Loucy (cell line): Measurements from ENCODE around the gene MT1B.

Experiments used
- H2AFZ ChIP-seq: fragments of 200-600 bp; sonication (generic); 2 replicates; pipeline ENCODE4 v1.6.0; 2016; ENCODE audit warnings: antibody characterized with exemption, mild to moderate bottlenecking, low read length, moderate library complexity
- H3F3A ChIP-seq: fragments of 200-600 bp; 2 replicates; pipeline ENCODE4 v1.6.0; 2016; ENCODE audit warnings: antibody characterized with exemption, low read depth, mild to moderate bottlenecking
- H3K27me3 ChIP-seq: fragments of 200-600 bp; sonication (generic); 2 replicates; pipeline ENCODE4 v1.6.1; 2014; ENCODE audit warnings: low read length, mild to moderate bottlenecking; ENCODE audit not compliant: insufficient read depth, poor library complexity, severe bottlenecking
- H3K36me3 ChIP-seq: fragments of 200-600 bp; sonication (generic); 2 replicates; pipeline ENCODE4 v1.6.1; 2016; ENCODE audit warnings: low read length; ENCODE audit not compliant: insufficient read depth
- H3K4me1 ChIP-seq: fragments of 200-600 bp; sonication (generic); 2 replicates; pipeline ENCODE4 v1.5.1; 2014; ENCODE audit warnings: low read length, mild to moderate bottlenecking; ENCODE audit not compliant: insufficient read depth, poor library complexity, severe bottlenecking
- H3K4me2 ChIP-seq: fragments of 200-600 bp; sonication (generic); 2 replicates; pipeline ENCODE4 v1.6.0; 2014; ENCODE audit warnings: antibody characterized with exemption, low read length, low read depth, mild to moderate bottlenecking; ENCODE audit not compliant: poor library complexity, severe bottlenecking
- H3K4me3 ChIP-seq: fragments of 200-600 bp; sonication (generic); 2 replicates; pipeline ENCODE4 v1.5.1; 2014; ENCODE audit warnings: low read length, mild to moderate bottlenecking, mixed read lengths; ENCODE audit not compliant: poor library complexity, severe bottlenecking
- H3K79me2 ChIP-seq: fragments of 200-600 bp; sonication (generic); 2 replicates; pipeline ENCODE4 v1.6.1; 2014; ENCODE audit warnings: low read length; ENCODE audit not compliant: insufficient read depth
- H3K9ac ChIP-seq: fragments of 200-600 bp; sonication (generic); 2 replicates; pipeline ENCODE4 v1.6.0; 2014; ENCODE audit warnings: mild to moderate bottlenecking, low read depth, low read length, moderate library complexity; ENCODE audit not compliant: poor library complexity, severe bottlenecking
- H3K9me2 ChIP-seq: fragments of 200-600 bp; sonication (generic); replicated peaks from 2 replicates; pipeline ENCODE4 v1.6.1; 2016; ENCODE audit warnings: low read depth, low read length, mixed read lengths
- H3K9me3 ChIP-seq: fragments of 200-600 bp; sonication (generic); 2 replicates; pipeline ENCODE4 v1.6.1; 2014; ENCODE audit warnings: mild to moderate bottlenecking, antibody characterized with exemption, low read length, low read depth; ENCODE audit not compliant: insufficient read depth
- H4K20me1 ChIP-seq: fragments of 200-600 bp; sonication (generic); 2 replicates; pipeline ENCODE4 v1.6.0; 2014; ENCODE audit warnings: antibody characterized with exemption, low read length, mild to moderate bottlenecking; ENCODE audit not compliant: insufficient read depth, poor library complexity, severe bottlenecking
- EZH2phosphoT487 ChIP-seq: fragments of 200-600 bp; IDR thresholded peaks from 2 replicates; pipeline ENCODE4 v1.6.1; 2018; ENCODE audit warnings: antibody characterized with exemption, mild to moderate bottlenecking, moderate library complexity, borderline replicate concordance
- TF ChIP-seq, protein P1 (sequence below): fragments of 200-600 bp; sonication (generic); conservative IDR thresholded peaks from 2 replicates; pipeline ENCODE4 v1.5.1; 2014; ENCODE audit warnings: mild to moderate bottlenecking, antibody characterized with exemption, low read length

MT1B gene

DNA sequence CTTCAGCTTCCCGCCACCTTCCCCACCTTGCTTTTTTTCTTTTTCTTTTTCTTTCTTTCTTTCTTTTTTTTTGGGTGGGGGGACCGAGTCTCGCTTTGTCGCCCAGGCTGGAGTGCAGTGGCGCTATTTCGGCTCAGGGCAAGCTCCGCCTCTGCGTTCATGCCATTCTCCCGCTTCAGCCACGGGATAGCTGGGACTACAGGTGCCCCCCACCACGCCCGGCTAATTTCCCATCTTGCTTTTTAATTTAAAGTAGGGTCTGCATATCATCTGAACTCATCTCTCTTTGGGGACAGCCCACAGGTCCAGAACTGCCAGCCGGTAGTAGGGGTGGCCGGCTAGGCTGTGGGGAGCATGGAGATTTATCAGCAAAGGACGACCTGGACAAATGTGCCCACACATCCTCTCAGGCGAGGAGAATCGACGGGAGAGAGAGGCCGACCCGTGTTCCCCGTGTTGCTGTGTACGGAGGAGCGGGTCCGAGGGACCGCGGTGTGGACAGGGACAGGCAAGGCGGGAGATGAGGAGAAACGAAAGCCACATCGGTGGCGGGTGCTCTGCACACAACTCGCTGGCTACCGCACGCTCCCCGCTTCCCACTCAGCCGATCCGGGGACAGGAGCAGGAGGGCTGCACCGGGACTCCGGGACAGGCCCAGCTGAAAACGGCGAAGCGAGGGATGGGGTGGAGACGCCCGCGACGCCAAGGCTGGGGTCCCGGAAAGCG lies 16.8 kb upstream of the MT1B start:
- no peak overlapping the region for H3K9ac ChIP-seq
- no peak for TF ChIP-seq EZH2phosphoT487
- TF ChIP-seq, protein P1, sequence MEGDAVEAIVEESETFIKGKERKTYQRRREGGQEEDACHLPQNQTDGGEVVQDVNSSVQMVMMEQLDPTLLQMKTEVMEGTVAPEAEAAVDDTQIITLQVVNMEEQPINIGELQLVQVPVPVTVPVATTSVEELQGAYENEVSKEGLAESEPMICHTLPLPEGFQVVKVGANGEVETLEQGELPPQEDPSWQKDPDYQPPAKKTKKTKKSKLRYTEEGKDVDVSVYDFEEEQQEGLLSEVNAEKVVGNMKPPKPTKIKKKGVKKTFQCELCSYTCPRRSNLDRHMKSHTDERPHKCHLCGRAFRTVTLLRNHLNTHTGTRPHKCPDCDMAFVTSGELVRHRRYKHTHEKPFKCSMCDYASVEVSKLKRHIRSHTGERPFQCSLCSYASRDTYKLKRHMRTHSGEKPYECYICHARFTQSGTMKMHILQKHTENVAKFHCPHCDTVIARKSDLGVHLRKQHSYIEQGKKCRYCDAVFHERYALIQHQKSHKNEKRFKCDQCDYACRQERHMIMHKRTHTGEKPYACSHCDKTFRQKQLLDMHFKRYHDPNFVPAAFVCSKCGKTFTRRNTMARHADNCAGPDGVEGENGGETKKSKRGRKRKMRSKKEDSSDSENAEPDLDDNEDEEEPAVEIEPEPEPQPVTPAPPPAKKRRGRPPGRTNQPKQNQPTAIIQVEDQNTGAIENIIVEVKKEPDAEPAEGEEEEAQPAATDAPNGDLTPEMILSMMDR: no peak
- H3K4me3 ChIP-seq: no peak overlapping the region
- no peaks in the 10 kb centered on the region for H3K4me1 ChIP-seq
- no peak overlapping the region for H3K4me2 ChIP-seq
- H3F3A ChIP-seq: no peaks in the 10 kb centered on the region
- H3K36me3 ChIP-seq: no peaks in the 10 kb centered on the region
- H2AFZ ChIP-seq: no peak overlapping the region
- no peaks in the 10 kb centered on the region for H3K9me2 ChIP-seq
- no peaks in the 10 kb centered on the region for H3K9me3 ChIP-seq
- no peaks in the 10 kb centered on the region for H4K20me1 ChIP-seq
- H3K79me2 ChIP-seq: no peaks in the 10 kb centered on the region
- H3K27me3 ChIP-seq: no peaks in the 10 kb centered on the region

DNA sequence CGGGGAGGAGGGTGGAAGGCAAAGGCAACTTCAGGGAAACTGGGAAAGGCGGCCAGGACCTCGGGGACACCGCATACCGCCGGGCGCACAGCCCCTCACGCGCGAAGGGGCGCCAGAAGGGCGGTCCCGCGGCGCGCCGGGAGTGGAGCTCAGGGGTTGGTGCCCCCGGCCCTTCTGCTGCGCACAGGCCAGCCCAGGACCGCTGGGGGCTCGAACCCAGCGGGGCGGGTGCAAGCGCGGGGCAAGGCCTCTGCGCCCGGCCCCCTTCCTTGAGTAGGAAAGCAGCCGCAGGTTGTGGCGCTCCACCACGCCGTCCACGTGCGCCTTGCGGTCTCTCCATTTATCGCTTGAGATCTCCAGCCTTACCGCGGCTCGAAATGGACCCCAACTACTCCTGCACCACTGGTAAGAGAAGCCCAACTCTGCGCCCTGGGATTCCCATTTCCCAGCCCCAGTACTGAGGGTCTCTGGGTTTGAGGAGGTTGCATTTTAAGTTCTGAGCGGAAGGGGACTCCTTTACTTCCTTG lies 16.2 kb upstream of the MT1B start:
- Histone ChIP-seq H3K4me1 (no peaks in the 10 kb centered on the region), H3K79me2 (no peaks in the 10 kb centered on the region), H2AFZ (no peak overlapping the region), H3K4me2 (no peak overlapping the region), H3K27me3 (no peaks in the 10 kb centered on the region), H3K9me3 (no peaks in the 10 kb centered on the region), H4K20me1 (no peaks in the 10 kb centered on the region), H3K36me3 (no peaks in the 10 kb centered on the region), H3F3A (no peaks in the 10 kb centered on the region), H3K4me3 (no peak overlapping the region), H3K9me2 (no peaks in the 10 kb centered on the region), H3K9ac (no peak overlapping the region)
- TF ChIP-seq EZH2phosphoT487: no peak

DNA sequence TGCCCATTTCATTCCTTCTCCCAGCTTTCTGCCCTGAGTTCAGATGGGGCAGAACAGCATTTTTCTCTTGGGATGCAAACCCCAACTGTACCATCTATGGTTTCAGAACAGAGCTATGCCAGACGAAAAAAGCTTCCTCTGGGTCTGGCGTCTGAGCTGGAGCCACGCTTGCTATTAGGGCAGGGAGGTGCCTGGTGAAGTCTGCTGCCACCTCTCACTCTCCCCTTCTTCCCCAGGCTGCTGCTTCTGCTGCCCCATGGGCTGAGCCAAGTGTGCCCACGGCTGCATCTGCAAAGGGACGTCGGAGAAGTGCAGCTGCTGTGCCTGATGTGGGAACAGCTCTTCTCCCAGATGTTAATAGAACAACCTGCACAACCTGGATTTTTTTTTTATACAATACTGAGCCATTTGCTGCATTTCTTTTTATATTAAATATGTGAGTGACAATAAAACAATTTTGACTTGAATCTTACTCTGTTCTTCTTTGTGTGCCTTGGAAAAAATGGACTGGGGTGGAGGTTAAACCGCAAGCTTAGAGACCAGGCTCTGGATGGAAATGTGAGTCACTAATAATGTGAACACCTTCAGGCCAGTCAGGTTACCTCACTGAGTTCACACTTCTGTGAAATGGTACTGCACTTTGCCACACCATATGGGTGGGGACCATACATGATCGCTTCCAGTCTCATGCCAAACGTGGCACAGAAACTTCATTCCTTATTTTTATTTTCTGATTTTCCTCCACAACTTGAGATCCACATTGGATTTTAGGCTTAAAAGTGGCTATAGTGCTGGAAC lies 14.9 kb upstream of the MT1B start:
- H3K9me2 ChIP-seq: no peaks in the 10 kb centered on the region
- H3K9me3 ChIP-seq: no peaks in the 10 kb centered on the region
- no peak overlapping the region for H3K4me3 ChIP-seq
- TF ChIP-seq, protein P1: no peak
- TF ChIP-seq EZH2phosphoT487: no peak
- no peaks in the 10 kb centered on the region for H4K20me1 ChIP-seq
- no peaks in the 10 kb centered on the region for H3K36me3 ChIP-seq
- no peak overlapping the region for H2AFZ ChIP-seq
- H3K4me1 ChIP-seq: no peaks in the 10 kb centered on the region
- H3K79me2 ChIP-seq: no peaks in the 10 kb centered on the region
- H3F3A ChIP-seq: no peaks in the 10 kb centered on the region
- no peak overlapping the region for H3K4me2 ChIP-seq
- H3K27me3 ChIP-seq: no peaks in the 10 kb centered on the region
- no peak overlapping the region for H3K9ac ChIP-seq
